HTR-8/SVneo (cell line): ENCODE measurements around the gene CXCL14.

Source experiments
- DNase-seq: peaks from one replicate; pipeline ENCODE4 v3.0.0; 2011; ENCODE audit warnings: low spot score, mixed read lengths; ENCODE audit not compliant: insufficient read length
- FAIRE-seq: peaks from 2 replicates; lab custom pipeline; 2011; peaks lifted over from hg19 to GRCh38; lab: Jason Lieb, UNC

CXCL14 gene

DNA sequence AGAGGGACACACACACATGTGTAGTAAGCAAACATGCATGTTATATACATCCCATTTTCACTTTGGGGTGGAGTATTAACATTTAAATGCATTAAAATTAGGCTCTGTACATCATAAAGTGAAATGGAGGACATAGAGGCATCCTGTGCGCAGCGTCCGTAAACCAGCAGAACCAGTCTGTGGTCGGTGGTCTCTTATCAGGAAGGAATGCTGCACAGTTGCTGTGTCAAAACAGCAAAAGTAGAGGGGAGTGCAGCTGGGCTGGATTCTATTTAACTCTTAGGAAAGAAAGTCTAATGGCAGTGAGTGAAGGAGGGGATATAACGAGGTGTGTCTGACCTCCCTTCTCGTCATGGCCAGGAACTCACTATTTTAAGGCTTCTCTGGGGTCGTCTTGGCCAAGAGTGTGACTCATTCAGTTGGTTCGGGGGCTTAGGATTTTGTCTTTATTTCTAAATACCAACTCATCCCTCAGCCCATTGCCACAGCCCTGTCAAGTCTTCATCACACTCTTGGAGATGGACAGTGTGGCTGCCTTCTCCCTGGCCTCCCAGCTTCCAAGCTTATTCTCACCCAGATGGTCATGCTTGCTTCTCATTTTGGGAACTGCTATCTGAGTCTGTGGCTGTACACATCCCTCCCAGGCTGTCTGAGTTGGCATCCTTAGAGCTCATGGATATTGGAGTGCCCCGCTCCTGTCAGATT is 20.1 kb upstream of the CXCL14 start:
- DNase-seq (no peak), FAIRE-seq (no peak)

DNA sequence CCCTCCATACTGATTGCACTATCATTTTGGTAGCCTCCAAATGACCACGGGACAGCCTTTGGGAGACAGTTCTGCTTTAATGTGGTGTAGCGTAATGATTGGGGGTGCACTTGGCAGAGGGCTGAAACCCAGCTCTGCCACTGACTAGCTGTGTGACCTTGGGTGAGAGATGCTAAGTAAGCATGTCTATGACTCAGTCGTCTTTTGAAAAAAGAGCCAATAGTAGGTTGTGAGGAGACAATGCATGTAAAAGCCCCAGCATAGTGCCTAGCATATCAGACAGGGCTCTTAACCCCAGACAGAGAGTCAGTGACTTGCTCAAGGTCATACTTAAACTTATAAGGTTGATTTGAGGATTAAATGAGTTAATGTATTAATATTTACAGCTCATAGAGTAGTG is 18.0 kb upstream of the CXCL14 start:
- DNase-seq (no peak), FAIRE-seq (no peak)

DNA sequence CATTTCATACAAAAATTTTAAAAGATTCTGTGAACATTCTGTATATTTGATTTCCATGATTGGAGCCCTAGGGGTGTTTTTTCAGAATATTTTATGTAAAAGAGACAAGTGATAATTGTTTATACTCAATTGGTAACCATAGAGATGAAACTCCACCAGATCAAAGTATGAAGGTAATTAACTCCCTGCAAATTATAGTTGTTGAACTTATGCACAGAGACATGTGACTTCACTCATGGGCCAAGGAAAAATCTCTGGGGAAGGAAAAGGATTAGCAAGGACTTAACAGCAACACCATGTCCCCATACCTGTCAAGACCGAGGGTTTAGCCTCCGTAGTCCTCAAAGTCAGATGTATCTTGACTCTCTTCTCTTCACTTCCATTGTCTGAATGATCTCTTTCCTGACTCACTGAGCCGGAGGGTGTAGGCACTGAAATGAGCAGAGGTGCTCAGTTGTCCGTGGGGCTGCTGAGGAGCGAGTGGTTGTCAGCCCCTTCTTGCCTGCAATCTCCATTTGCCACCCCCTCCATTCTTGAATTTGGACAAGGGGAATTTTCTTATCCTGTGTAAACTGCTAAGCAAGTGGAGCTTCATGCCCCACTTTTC is 17.5 kb upstream of the CXCL14 start:
- DNase-seq (no peak), FAIRE-seq (no peak)

DNA sequence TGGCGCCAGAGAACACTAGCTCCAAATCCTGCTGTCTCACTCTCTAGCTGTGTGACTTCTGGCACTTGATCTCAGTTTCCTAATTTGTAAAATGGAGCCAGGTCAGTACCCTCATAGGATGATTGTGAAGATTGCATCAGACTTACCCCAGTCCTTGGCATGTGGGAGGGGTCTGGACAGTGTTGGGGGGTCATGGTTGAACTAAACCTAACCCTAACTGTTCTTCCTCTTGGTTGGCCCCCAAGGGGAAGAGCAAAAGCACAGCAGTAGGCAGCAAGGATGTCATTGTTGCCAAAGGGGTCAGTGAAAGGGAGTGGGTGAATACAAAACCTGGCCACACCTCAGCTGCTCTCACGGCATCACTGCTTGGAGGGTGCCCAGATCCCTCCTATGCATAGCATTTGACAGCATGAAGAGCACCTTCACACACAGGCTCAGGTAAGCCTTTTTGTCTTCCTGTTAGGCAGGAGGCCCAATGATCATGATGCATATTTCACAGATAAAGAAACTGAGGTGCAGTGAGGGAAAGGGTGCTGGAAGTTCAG is 15.7 kb upstream of the CXCL14 start:
- DNase-seq = no peak
- no peak for FAIRE-seq

DNA sequence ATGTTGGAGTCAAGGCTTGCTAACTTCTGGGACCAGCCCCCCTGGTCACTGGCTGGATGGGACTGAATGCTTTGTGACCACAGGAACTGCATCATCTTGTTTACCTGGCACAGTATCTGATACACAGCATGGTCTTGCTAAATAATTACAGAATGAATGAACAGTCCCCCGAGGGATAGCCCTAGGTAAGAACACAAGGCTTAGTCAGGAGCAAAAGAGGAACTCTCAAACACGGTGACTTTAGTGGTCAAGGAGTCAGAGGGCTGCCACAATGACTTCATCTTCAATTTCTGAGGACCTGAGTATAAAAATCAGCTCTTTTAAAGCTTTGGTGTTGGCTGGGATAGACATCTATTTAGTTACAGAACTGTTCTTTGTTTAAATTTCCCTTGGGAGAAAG is 15.1 kb upstream of the CXCL14 start:
- FAIRE-seq (no peak), DNase-seq (no peak)

DNA sequence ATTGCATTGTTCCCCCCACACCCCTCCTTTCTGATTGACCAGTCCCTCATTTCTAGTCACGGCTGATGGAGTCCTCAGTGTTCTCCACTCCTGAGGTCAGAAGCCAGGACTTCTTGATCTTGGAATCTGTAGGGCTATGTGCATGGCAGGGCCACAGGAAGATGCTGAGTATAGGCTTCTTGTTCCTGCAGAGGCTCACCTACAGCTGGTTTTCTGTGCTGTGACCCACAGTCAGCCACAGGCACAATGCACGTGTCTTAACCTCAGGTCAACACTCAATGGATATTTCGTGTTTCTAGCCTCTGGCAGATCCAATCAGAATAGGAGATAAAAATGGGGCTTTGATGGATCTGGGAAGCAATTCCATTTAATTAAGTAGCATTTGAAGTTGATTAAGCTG is 14.3 kb upstream of the CXCL14 start:
- FAIRE-seq = no peak
- DNase-seq = no peak

DNA sequence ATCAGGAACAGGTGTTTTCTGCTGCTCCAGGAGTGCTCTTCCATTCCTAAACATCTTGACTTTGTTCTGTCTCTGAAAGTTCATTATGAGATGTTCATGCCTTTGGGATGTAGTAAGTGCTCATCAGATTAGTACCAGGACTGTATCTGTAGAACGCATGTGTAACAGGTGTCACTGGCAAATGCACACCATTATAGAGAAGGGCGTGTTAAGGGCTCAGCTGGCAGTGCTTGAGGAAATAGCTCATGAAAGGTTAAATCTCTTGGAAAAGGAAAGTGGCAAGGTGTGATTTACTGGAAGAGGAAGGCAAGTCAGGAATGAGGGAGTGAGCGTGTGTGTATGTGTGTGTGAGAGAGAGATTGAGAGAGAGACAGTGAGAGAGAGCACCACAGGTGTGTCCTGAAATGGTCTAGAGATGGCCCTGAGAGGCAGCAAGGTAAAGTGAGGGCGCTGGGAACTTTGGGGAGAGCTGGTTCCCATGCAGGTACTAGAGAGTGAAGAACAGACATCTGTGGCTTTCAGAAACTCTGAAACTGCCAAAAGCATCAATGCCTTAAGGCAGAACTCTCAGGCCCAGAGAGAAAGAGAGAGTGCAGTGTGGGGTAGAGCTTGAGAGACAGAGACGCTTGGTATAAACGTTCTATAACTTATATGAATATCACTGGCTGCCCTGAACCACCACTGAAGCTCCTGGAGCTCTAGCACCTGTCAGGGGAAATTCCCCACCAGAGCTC is 13.7 kb upstream of the CXCL14 start:
- no peak for FAIRE-seq
- DNase-seq = no peak

DNA sequence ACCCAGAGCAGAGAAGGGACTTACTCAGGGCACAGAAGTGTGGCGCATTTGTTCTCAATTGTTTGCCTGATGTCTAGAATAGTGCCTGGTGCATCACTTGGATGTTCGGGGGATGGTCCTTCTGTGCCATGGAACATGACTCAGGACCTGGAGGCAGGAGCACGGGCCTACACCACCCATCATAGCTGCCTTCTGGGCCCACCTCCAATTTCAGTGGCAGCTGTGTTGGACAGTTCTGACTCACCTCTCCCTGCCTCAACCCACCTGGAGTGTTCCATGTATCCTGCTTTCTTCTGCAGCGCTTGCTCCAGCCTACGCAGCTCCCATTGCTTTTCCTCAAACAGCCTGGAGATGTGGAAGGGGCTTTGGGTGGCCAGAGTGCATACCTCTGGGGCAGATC is 12.5 kb upstream of the CXCL14 start:
- DNase-seq (no peak), FAIRE-seq (no peak)

DNA sequence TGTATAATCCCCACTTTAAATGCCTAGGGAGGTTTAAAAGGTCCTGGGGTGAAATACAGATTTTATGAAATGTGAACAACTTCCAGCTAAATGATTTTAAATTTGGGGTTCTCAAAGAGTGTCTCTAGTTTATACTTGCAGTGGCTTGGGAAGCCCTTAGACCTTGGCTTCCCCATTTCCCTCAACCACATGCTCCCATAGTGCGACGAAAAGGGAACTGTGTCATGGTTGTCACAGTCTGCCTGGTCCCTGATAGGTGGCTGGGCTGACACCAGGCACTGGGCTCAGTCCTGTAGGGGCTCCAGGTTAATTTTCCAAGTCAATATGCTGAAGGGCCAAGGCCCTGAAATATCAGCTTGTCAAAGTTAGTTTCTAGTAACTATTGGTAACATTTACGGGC is 10.4 kb upstream of the CXCL14 start:
- DNase-seq (no peak), FAIRE-seq (no peak)

DNA sequence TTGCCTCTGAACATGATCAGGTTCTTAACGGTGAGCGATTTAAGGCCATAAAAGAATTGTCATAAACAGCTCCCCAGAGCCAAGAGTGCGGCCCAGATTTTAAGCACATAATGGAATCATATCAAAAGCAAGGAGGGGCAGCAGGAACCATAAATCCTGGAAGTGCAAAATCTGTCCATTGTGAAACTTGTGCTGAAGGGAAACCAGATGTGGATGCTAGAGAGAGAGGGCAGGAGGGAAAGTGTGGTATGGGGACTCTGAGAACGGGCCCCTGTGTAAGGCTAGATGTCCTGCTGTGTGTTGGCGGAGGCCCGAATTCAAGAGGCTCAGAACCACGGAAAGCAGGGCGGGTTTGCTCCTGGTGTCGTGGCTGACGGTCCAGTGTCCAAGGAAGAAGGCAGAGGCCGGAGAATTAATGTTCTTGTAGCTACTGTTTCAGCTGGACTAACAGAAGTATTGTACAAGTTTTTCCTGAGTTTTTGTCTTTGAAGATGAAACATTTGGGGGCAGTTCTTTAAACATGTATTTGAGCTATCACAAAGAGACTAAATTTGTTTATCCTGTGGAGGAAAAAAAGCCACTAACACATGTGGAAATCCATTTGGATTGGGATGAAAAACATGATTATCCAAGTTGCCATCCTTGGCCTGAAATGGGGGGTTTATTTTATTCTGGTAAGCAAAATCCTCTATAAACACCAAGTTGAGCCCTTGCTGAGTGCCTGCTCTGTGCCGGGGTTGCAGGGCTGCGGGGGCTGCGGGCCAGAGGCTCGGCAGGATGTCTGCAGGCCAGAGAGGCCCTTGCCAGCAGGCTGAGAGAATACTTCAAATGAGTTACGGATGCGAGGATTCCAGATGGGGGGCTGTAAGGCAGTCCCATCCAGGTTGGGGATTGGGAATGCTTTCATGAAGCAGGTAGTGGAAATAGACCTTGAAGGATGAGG is 9.2 kb upstream of the CXCL14 start:
- FAIRE-seq (no peak), DNase-seq (no peak)

DNA sequence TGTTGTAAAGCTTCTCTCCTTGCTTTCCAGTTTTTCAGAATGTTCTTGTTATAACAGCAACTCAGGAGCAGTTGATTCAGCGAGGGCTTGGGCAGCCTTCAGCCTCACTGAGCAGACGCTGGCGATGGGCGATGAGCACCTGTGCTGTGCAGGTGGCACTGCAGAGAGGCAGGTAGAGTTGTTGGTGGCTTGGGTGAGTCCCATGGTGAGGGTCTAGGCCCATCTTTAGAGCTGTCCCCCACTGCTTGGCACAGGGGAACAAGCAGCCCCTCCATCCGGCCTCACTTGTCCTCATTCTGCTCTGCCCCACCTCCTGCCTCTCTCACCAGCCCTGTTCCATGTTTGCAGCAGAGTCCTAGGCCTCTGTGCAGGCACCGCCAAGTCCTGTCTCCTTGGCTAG is 6.1 kb upstream of the CXCL14 start:
- FAIRE-seq (no peak), DNase-seq (no peak)

DNA sequence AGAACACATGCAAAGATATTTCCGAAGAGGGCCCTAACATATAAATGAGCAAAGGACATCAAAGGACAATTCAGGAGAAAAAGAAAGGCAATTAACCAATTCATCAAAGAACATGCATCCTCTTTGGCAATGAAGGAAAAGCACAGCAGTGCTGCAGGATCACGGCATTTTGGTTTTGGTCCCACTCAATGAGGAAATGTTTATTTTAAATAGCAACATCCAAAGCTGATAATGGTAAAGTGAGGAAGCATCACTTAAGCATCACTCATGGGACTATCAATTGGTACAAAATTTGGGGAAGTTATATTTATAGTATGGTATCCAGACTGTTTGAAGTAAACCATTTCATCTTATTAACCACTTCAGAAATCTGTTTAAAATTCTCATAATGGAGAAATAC is 5.5 kb upstream of the CXCL14 start:
- DNase-seq = no peak
- no peak for FAIRE-seq

DNA sequence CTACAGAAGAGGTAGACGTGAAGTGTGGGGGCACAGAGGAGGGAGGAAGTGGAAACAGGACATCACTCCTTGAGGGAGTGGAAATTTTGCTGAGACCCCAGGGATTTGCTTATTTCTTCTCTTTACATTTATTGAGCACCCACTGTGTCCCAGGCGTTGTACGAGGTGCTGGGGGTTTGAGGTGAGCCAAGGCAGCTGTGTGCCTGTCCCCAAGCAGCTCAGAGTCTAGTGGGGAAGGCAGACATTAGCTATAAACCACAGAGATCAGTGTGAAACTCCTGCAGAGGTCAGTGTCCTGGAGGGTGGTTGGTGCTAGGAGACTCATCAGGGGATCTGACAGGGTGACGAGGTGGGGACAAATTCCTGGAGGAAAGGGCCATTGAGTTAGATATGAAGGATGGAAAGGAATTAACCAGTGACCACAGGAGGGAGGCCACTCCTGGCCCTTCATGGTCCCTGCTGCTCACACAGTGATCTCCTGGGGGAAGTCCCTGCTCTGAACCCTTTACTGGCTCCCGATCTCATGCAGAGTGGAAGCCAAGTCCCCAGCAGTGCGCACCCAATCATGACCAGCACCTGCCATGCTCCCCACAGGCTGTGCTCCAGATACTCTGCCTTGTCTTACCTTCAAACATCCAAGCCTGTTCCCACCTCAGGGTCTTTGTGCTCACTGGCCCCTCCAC is 3.4 kb upstream of the CXCL14 start:
- FAIRE-seq (no peak), DNase-seq (no peak)

DNA sequence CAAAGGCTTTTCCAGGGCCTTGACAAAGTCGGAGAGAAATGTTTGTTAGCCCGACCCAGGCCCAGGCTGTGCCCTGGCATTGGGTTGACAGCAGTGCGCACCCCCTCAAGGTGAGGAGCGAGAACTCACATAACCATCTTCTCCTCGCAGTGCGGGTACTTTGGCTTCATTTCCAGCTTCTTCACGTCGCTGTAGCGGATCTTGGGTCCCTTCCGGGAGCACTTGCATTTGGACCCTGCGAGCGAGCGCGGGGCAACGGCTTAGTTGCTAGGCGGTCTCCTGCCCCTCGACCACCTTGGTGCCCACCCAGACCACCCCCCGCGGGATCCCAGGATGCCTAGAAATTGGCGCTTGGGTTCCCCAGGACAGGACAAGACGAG is 496 bp downstream of the CXCL14 start:
- FAIRE-seq (no peak), DNase-seq (no peak)

DNA sequence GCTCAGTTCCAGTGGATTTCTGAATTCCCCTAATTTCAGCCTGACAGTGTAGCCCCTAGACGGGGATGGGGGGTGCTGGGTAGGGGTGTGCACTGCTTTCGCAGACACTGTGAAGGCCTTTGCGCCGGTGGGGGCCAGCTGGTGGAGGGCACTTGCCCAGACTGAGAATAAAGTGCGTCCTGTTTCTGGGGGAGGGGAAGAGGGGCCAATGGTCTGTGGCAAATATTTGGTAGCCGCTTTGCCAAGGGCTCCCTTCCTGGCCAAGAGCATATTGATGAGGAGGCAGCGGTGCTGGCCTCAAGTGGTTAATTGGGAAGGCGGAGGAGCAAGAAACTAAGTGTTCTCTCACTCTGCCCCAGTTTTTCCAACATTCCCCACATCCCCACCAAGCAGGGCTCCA is 1.4 kb downstream of the CXCL14 start:
- DNase-seq (no peak), FAIRE-seq (no peak)

DNA sequence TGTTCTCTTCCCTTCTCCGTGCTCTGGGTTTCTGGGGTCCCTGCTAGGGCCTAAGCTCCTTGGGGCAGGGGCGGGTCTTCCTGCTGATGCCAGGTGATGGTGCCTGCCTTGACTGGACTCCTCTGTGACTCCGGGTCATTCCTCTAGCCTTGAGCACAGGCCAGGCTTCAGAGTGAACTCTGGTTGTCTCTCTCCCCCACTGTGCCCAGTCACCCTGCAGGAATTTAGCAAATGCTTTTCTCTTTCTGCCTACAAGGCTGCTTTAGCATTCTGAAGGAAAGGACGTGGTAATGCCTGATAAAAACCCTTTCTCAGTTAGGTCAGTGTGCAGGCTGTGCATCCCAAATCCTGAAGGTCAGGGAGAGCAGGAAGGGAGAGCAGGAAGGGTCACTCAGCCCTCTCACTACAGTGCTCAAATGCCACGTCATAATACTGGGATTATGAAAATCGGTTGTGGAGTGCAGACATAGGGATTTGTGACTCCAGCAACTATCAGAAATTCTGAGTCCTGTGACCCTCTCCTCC is 2.7 kb downstream of the CXCL14 start:
- no peak for DNase-seq
- FAIRE-seq = no peak

DNA sequence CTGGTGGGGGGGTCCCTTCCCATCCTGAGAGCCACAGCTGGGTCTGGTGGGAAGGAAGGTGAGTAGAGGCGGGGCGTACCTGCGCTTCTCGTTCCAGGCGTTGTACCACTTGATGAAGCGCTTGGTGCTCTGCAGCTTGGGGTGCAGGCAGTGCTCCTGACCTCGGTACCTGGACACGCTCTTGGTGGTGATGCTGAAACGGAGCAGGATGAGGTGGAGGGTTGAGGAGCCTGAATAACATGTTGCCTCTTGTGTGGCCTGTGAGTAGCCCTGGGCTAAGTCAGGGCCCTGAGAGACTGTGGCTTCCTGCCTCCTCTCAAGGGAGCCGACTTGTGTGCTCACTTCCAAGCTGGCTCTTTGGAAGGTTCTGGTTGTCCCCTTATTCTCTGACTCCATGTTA is 4.3 kb downstream of the CXCL14 start:
- FAIRE-seq (no peak), DNase-seq (no peak)

DNA sequence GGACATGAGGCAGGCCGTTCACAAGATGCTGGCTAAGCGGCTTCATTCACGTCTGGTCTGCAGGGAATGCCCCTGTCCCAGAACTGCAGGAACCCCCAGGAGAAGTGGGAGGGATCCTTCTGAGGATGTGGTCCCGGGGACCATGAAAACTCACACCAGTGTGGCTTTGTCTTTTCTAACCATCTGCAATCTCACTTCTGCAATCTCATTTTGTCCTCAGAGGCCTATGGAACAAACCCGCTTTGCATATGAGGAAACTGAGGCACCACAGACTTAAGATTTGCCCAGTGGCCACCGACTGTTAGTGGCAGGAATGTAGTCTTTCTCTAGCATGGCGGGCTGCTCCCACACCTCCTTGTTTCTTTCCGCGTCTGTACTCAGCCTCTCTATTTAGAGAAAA is 6.9 kb downstream of the CXCL14 start:
- DNase-seq (no peak), FAIRE-seq (no peak)

DNA sequence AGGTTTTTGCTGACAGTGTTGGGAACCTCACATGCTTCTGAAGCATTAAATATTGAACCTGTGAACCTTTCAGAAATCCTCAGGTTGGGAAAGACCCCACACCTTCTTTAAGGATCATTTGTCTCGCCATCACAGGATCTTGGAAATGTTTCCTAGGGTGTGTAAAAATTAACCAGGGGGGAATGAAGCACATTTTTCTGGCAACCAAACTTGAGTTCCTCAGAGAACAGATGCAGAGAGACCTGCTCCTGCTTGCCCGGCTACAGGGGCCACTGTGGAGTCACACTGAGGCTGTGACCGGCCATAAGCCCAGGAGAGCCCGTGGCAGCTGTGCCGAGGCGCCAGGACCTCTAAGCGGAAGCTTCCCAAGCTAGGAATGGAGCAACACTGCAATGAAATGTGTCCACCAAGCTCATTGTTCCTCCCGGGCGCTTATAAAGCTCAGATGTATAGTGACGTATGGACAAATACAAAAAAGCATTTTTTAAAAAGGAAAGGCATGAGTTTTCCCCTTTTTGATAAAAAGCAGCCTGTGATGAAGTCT is 7.7 kb downstream of the CXCL14 start:
- FAIRE-seq = no peak
- no peak for DNase-seq

DNA sequence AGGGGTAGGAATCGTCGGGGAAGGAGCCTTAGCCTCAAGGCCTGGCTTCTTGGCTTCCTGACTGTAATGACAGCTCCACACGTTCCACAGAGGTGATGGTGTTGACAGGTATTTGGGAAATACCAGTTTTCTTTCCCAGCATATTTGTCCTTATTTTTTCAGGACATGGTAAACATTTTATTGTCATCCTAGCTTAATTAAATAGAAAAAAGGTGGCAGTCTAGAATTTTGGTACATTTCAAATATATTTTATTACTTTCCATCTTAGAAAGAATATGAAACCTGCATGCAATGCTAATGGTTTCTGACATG is 8.4 kb downstream of the CXCL14 start:
- FAIRE-seq = no peak
- DNase-seq = no peak
